Stimulated activated memory B cell treated with anti-CD40 and anti-IgM and Interleukin-4, amounts not matched to agents 10 μg/mL and 1 μg/mL and 100 μg/mL, for 72 hours (primary cell): ENCODE results near the gene EXOC4.
"Not testable (repeated sequence)": the region's sequence is repeated elsewhere in the genome, so short reads cannot be mapped to it uniquely, and the experiment has no call there.

Experiments
- ATAC-seq: fragments of 150-1000 bp; cut with Tn5 transposase; 2 replicates; pipeline ENCODE4 v1.10.0; 2021
- H3K27ac Mint-ChIP-seq: one replicate; pipeline ENCODE4 v1.8.0; 2022; ENCODE audit warnings: mild to moderate bottlenecking, mixed read lengths
- H3K27me3 Mint-ChIP-seq: one replicate; pipeline ENCODE4 v1.8.0; 2022; ENCODE audit warnings: mixed read lengths
- H3K36me3 Mint-ChIP-seq: one replicate; pipeline ENCODE4 v1.8.0; 2022; ENCODE audit warnings: mixed read lengths
- H3K4me1 Mint-ChIP-seq: one replicate; pipeline ENCODE4 v1.8.0; 2022; ENCODE audit warnings: mixed read lengths
- H3K4me3 Mint-ChIP-seq: one replicate; pipeline ENCODE4 v1.8.0; 2022; ENCODE audit warnings: mild to moderate bottlenecking, moderate library complexity, mixed read lengths
- H3K9me3 Mint-ChIP-seq: one replicate; pipeline ENCODE4 v1.8.0; 2022; ENCODE audit warnings: mixed read lengths

EXOC4 gene

GRCh38 chr7:134058521-134058920 lies 805.6 kb downstream of the EXOC4 start:
- Mint-ChIP-seq H3K4me3 (no peak overlapping the region), H3K9me3 (no peaks in the 10 kb centered on the region), H3K27me3 (no peaks in the 10 kb centered on the region), H3K27ac (no peak overlapping the region), H3K4me1 (no peaks in the 10 kb centered on the region), H3K36me3 (peaks cover 22% of the 10 kb centered on the region)
- no peak for ATAC-seq

- Mint-ChIP-seq H3K27ac (no peak overlapping the region), H3K36me3 (peaks cover 22% of the 10 kb centered on the region), H3K9me3 (no peaks in the 10 kb centered on the region), H3K4me1 (no peaks in the 10 kb centered on the region), H3K27me3 (no peaks in the 10 kb centered on the region), H3K4me3 (no peak overlapping the region)
- ATAC-seq, result no peak
Observed at GRCh38 chr7:134058980-134059379, 806.1 kb downstream of the EXOC4 start.

GRCh38 chr7:134059921-134060320 lies 807.0 kb downstream of the EXOC4 start:
- Mint-ChIP-seq H3K27ac (no peak overlapping the region), H3K4me3 (no peak overlapping the region), H3K27me3 (no peaks in the 10 kb centered on the region), H3K9me3 (no peaks in the 10 kb centered on the region), H3K36me3 (peaks cover 24% of the 10 kb centered on the region), H3K4me1 (no peaks in the 10 kb centered on the region)
- ATAC-seq, result no peak

GRCh38 chr7:134060874-134061273 lies 808.0 kb downstream of the EXOC4 start:
- Mint-ChIP-seq H3K36me3 (peaks cover 29% of the 10 kb centered on the region), H3K4me1 (no peaks in the 10 kb centered on the region), H3K4me3 (no peak overlapping the region), H3K9me3 (no peaks in the 10 kb centered on the region), H3K27me3 (no peaks in the 10 kb centered on the region), H3K27ac (no peak overlapping the region)
- no peak for ATAC-seq

GRCh38 chr7:134062460-134062859 lies 809.6 kb downstream of the EXOC4 start:
- ATAC-seq, result no peak
- H3K4me1 Mint-ChIP-seq, result no peaks in the 10 kb centered on the region
- no peaks in the 10 kb centered on the region for H3K27me3 Mint-ChIP-seq
- no peaks in the 10 kb centered on the region for H3K9me3 Mint-ChIP-seq
- H3K4me3 Mint-ChIP-seq, result no peak overlapping the region
- H3K36me3 Mint-ChIP-seq, result peaks cover 39% of the 10 kb centered on the region
- no peak overlapping the region for H3K27ac Mint-ChIP-seq

- H3K27me3 Mint-ChIP-seq, result no peaks in the 10 kb centered on the region
- H3K4me1 Mint-ChIP-seq, result peaks cover 11% of the 10 kb centered on the region
- no peaks in the 10 kb centered on the region for H3K9me3 Mint-ChIP-seq
- no peak for ATAC-seq
- no peak overlapping the region for H3K27ac Mint-ChIP-seq
- peaks cover 67% of the 10 kb centered on the region for H3K36me3 Mint-ChIP-seq
- H3K4me3 Mint-ChIP-seq, result no peak overlapping the region
Observed at GRCh38 chr7:134065415-134065814, 812.5 kb downstream of the EXOC4 start.

GRCh38 chr7:134067164-134067563 lies 814.3 kb downstream of the EXOC4 start:
- Mint-ChIP-seq H3K36me3 (peaks cover 68% of the 10 kb centered on the region), H3K27ac (no peak overlapping the region), H3K4me3 (no peak overlapping the region), H3K4me1 (peaks cover 21% of the 10 kb centered on the region), H3K9me3 (no peaks in the 10 kb centered on the region), H3K27me3 (no peaks in the 10 kb centered on the region)
- no peak for ATAC-seq

GRCh38 chr7:134068670-134069069 lies 815.8 kb downstream of the EXOC4 start:
- no peak for ATAC-seq
- Mint-ChIP-seq H3K36me3 (peaks cover 58% of the 10 kb centered on the region), H3K4me1 (peaks cover 22% of the 10 kb centered on the region), H3K27ac (no peak overlapping the region), H3K4me3 (no peak overlapping the region), H3K27me3 (no peaks in the 10 kb centered on the region), H3K9me3 (no peaks in the 10 kb centered on the region)

GRCh38 chr7:134069187-134069586 lies 816.3 kb downstream of the EXOC4 start:
- Mint-ChIP-seq H3K27ac (no peak overlapping the region), H3K36me3 (peaks cover 60% of the 10 kb centered on the region), H3K4me1 (peaks cover 22% of the 10 kb centered on the region), H3K27me3 (no peaks in the 10 kb centered on the region), H3K9me3 (no peaks in the 10 kb centered on the region), H3K4me3 (no peak overlapping the region)
- no peak for ATAC-seq

GRCh38 chr7:134070673-134071072 lies 817.8 kb downstream of the EXOC4 start:
- Mint-ChIP-seq H3K36me3 (peaks cover 60% of the 10 kb centered on the region), H3K27me3 (no peaks in the 10 kb centered on the region), H3K4me3 (no peak overlapping the region), H3K27ac (no peak overlapping the region), H3K4me1 (peaks cover 22% of the 10 kb centered on the region), H3K9me3 (peaks cover 5% of the 10 kb centered on the region)
- no peak for ATAC-seq

- H3K9me3 Mint-ChIP-seq, result peaks cover 9% of the 10 kb centered on the region
- no peaks in the 10 kb centered on the region for H3K27me3 Mint-ChIP-seq
- peaks cover 22% of the 10 kb centered on the region for H3K4me1 Mint-ChIP-seq
- H3K27ac Mint-ChIP-seq, result peak overlapping the region; percentile 22
- peaks cover 57% of the 10 kb centered on the region for H3K36me3 Mint-ChIP-seq
- peak; percentile 79 for ATAC-seq
- H3K4me3 Mint-ChIP-seq, result no peak overlapping the region
Observed at GRCh38 chr7:134071355-134072331, 818.8 kb downstream of the EXOC4 start.

GRCh38 chr7:134073276-134073675 lies 820.4 kb downstream of the EXOC4 start:
- peaks cover 55% of the 10 kb centered on the region for H3K36me3 Mint-ChIP-seq
- H3K27me3 Mint-ChIP-seq, result no peaks in the 10 kb centered on the region
- H3K4me3 Mint-ChIP-seq, result no peak overlapping the region
- H3K27ac Mint-ChIP-seq, result no peak overlapping the region
- peaks cover 22% of the 10 kb centered on the region for H3K4me1 Mint-ChIP-seq
- H3K9me3 Mint-ChIP-seq, result peaks cover 12% of the 10 kb centered on the region
- ATAC-seq, result no peak

- peaks cover 33% of the 10 kb centered on the region for H3K36me3 Mint-ChIP-seq
Observed at GRCh38 chr7:134075799-134076198, 822.9 kb downstream of the EXOC4 start.

GRCh38 chr7:134077560-134077959 lies 824.7 kb downstream of the EXOC4 start:
- H3K4me1 Mint-ChIP-seq, ATAC-seq, H3K27me3 Mint-ChIP-seq, H3K4me3 Mint-ChIP-seq, H3K27ac Mint-ChIP-seq: not testable (repeated sequence)
- Mint-ChIP-seq H3K36me3 (peaks cover 33% of the 10 kb centered on the region), H3K9me3 (peaks cover 12% of the 10 kb centered on the region)

More at GRCh38 chr7:134075799-134076198, 822.9 kb downstream of the EXOC4 start:
- Mint-ChIP-seq H3K27me3 (no peaks in the 10 kb centered on the region), H3K4me1 (peaks cover 10% of the 10 kb centered on the region), H3K4me3 (no peak overlapping the region), H3K27ac (no peak overlapping the region), H3K9me3 (peaks cover 12% of the 10 kb centered on the region)
- no peak for ATAC-seq

- Mint-ChIP-seq H3K4me3 (no peak overlapping the region), H3K36me3 (peaks cover 30% of the 10 kb centered on the region), H3K27ac (no peak overlapping the region), H3K27me3 (no peaks in the 10 kb centered on the region), H3K9me3 (peaks cover 12% of the 10 kb centered on the region), H3K4me1 (peaks cover 1% of the 10 kb centered on the region)
- no peak for ATAC-seq
Observed at GRCh38 chr7:134078991-134079390, 826.1 kb downstream of the EXOC4 start.

GRCh38 chr7:134081695-134082094 lies 828.8 kb downstream of the EXOC4 start:
- no peak for ATAC-seq
- peaks cover 12% of the 10 kb centered on the region for H3K4me1 Mint-ChIP-seq
- H3K27ac Mint-ChIP-seq, result no peak overlapping the region
- no peaks in the 10 kb centered on the region for H3K27me3 Mint-ChIP-seq
- peaks cover 6% of the 10 kb centered on the region for H3K36me3 Mint-ChIP-seq
- H3K9me3 Mint-ChIP-seq, result peaks cover 3% of the 10 kb centered on the region
- no peak overlapping the region for H3K4me3 Mint-ChIP-seq
